HCT116 (cell line): ENCODE data around the gene PTGER1. TPM values are rescaled to one million over a fixed set of nuclear protein-coding genes. Genes with fewer than 3 reads are reported as not detected.
A peak's percentile ranks its signal among the peaks of the same experiment; 100 is the strongest.

Experiments
- ATAC-seq: fragments of 200-7000 bp; cut with Tn5 transposase; 2 replicates; pipeline ENCODE4 v1.9.1; 2020; ENCODE audit warnings: mild to moderate bottlenecking, moderate library complexity
- BruUV-seq: library from RNA; stranded (reverse); fragments of 400-500 nt; replicated peaks from 2 replicates; lab custom pipeline; 2021; lab: Mats Ljungman, UMichigan
- CTCF ChIA-PET: fragments of 300-600 bp; sonication (Branson Sonifier 250); formaldehyde crosslinking; loops from one replicate; lab custom pipeline; 2021; ENCODE audit warnings: antibody characterized with exemption; lab: Charles Lee
- POLR2A ChIA-PET: fragments of 300-600, 350-600 bp; sonication (Branson Sonifier 250); formaldehyde crosslinking; loops from one replicate; lab custom pipeline; 2021; ENCODE audit warnings: antibody characterized with exemption; lab: Charles Lee
- RAD21 ChIA-PET, 2 experiments: fragments of 300-600 bp; sonication (Branson Sonifier 250); formaldehyde crosslinking; loops; one replicate each; lab custom pipeline; 2023; ENCODE audit warnings: low total read pairs in 2 of 2; ENCODE audit not compliant: uncharacterized antibody in 2 of 2, unreplicated experiment in 2 of 2, low non-redundant PET in 1 of 2; lab: Charles Lee
- DNase-seq: peaks from one replicate; pipeline ENCODE4 v3.0.0-alpha.2; 2010; ENCODE audit warnings: low read depth, low spot score
- H2AFZ ChIP-seq: fragments of 200-600 bp; shearing (Covaris generic), sonication (generic); 2 replicates; pipeline ENCODE4 v1.6.1; 2017; ENCODE audit warnings: low read depth, mixed run types, mixed read lengths, antibody characterized with exemption, low read length; ENCODE audit not compliant: poor library complexity, severe bottlenecking
- H3K27ac ChIP-seq: 2 replicates; pipeline ENCODE4 v1.5.1; 2012; ENCODE audit warnings: low read depth, low read length
- H3K27me3 ChIP-seq: fragments of 200-600 bp; sonication (generic); 2 replicates; pipeline ENCODE4 v1.6.1; 2016; ENCODE audit warnings: mixed run types, low read length, mixed read lengths; ENCODE audit not compliant: insufficient read depth
- H3K36me3 ChIP-seq, 2 experiments: fragments of 200-500 bp in 1 of 2; fragments of 200-600 bp in 1 of 2; sonication (Bioruptor generic) in 1 of 2; sonication (generic) in 1 of 2; 2 replicates each; pipeline versions ENCODE4 v1.5.1 to v1.6.1; 2014 to 2016; ENCODE audit warnings: low read length in 2 of 2, inconsistent platforms in 1 of 2, mixed read lengths in 1 of 2, mixed run types in 1 of 2; ENCODE audit not compliant: insufficient read depth in 2 of 2, control insufficient read depth in 1 of 2
- H3K4me1 ChIP-seq, 2 experiments: fragments of 200-600 bp in 1 of 2; sonication (generic) in 1 of 2; 2 replicates each; pipeline versions ENCODE4 v1.5.1 to v1.6.1; 2012 to 2017; ENCODE audit warnings: low read length in 2 of 2, inconsistent platforms in 1 of 2, mild to moderate bottlenecking in 1 of 2, mixed read lengths in 1 of 2, mixed run types in 1 of 2, moderate library complexity in 1 of 2; ENCODE audit not compliant: insufficient read depth in 2 of 2, control insufficient read depth in 1 of 2
- H3K4me2 ChIP-seq: fragments of 200-600 bp; sonication (generic); 2 replicates; pipeline ENCODE4 v1.6.1; 2017; ENCODE audit warnings: mixed run types, low read length, mixed read lengths
- H3K4me3 ChIP-seq, 2 experiments: fragments of 200-600 bp in 1 of 2; sonication (generic) in 1 of 2; replicated peaks in 1 of 2; 2 replicates each; pipeline ENCODE4 v1.5.1; 2011 to 2016; ENCODE audit warnings: low read length in 2 of 2, control low read depth in 1 of 2, low read depth in 1 of 2, mild to moderate bottlenecking in 1 of 2, mixed read lengths in 1 of 2, mixed run types in 1 of 2
- H3K79me2 ChIP-seq: fragments of 200-600 bp; sonication (generic); 2 replicates; pipeline ENCODE4 v1.6.1; 2017; ENCODE audit warnings: mild to moderate bottlenecking, mixed run types, low read length, moderate library complexity, mixed read lengths; ENCODE audit not compliant: insufficient read depth
- H3K9ac ChIP-seq: fragments of 200-600 bp; sonication (generic); 2 replicates; pipeline ENCODE4 v1.6.1; 2016; ENCODE audit warnings: low read length, mixed read lengths
- H3K9me2 ChIP-seq: fragments of 200-600 bp; sonication (generic), shearing (Covaris generic); 2 replicates; pipeline ENCODE4 v1.6.1; 2017; ENCODE audit warnings: mixed run types, mild to moderate bottlenecking, moderate library complexity; ENCODE audit not compliant: insufficient read depth
- H3K9me3 ChIP-seq, 2 experiments: fragments of 200-500 bp in 1 of 2; fragments of 200-600 bp in 1 of 2; sonication (Bioruptor generic) in 1 of 2; sonication (generic) in 1 of 2; 2 replicates each; pipeline ENCODE4 v1.6.1; 2014 to 2017; ENCODE audit warnings: low read length in 2 of 2, mixed read lengths in 2 of 2, inconsistent platforms in 1 of 2, low read depth in 1 of 2, mild to moderate bottlenecking in 1 of 2, mixed run types in 1 of 2, moderate library complexity in 1 of 2; ENCODE audit not compliant: control insufficient read depth in 1 of 2, insufficient read depth in 1 of 2
- H4K20me1 ChIP-seq: fragments of 200-600 bp; sonication (generic), shearing (Covaris generic); 2 replicates; pipeline ENCODE4 v1.6.1; 2017; ENCODE audit warnings: mixed run types, mild to moderate bottlenecking, moderate library complexity; ENCODE audit not compliant: insufficient read depth
- CTCF ChIP-seq, 3 experiments: fragments of 200-600 bp in 1 of 3; sonication (generic) in 1 of 3; IDR thresholded peaks in 2 of 3; conservative IDR thresholded peaks in 1 of 3; 2 replicates each; pipeline ENCODE4 v1.5.1; 2012 to 2017; ENCODE audit warnings: low read depth in 2 of 3, low read length in 2 of 3, antibody characterized with exemption in 1 of 3, borderline replicate concordance in 1 of 3, control low read depth in 1 of 3, mild to moderate bottlenecking in 1 of 3, mixed read lengths in 1 of 3, mixed run types in 1 of 3, moderate library complexity in 1 of 3; ENCODE audit not compliant: insufficient read depth in 1 of 3
- POLR2AphosphoS5 ChIP-seq: IDR thresholded peaks from 2 replicates; pipeline ENCODE4 v1.6.1; 2011; ENCODE audit warnings: mild to moderate bottlenecking, low read depth, low read length, moderate library complexity
- intact Hi-C: fragments of 100-400 bp; cut with micrococcal nuclease; formaldehyde crosslinking; loops from 2 replicates; pipeline ENCODE4 v1.10.0; 2022
- total RNA-seq: library from RNA; stranded (reverse); gene quantifications from one replicate; pipeline ENCODE4 v1.2.1, GENCODE V29; 2021; ENCODE audit not compliant: unreplicated experiment

PTGER1 gene
- total RNA-seq, 1 experiment from 2014 or later = 1.1 TPM

- RAD21 ChIA-PET = no interaction called here
- Histone ChIP-seq H3K9me2 (no peaks in the 10 kb centered on the region), H3K4me2 (no peak overlapping the region), H3K4me1 (peaks cover 22 to 39% of the 10 kb centered on the region in 2 experiments; a peak in 3 of 4 replicates)
- TF ChIP-seq POLR2AphosphoS5 (0 out of 2 replicates have a peak, but pooled peaks have one; percentile 9), CTCF (IDR thresholded peaks at IDR 0.05 in 2 of 3, conservative IDR thresholded peaks at IDR 0.05 in 1 of 3; ENCODE audit: borderline replicate concordance in 1 of 3, insufficient read depth in 1 of 3, low read depth in 2 of 3, low read length in 2 of 3) (no peak)
- TF ChIP-seq, all 23 proteins: peak for 1
- BruUV-seq = no TSS peak
- Histone ChIP-seq H4K20me1 (no peaks in the 10 kb centered on the region), H2AFZ (no peak overlapping the region), H3K4me3 (no peak overlapping the region), H3K79me2 (no peaks in the 10 kb centered on the region), H3K9ac (no peak overlapping the region), H3K36me3 (peaks cover 3 to 5% of the 10 kb centered on the region in 2 experiments; a peak in 2 of 4 replicates), H3K9me3 (no peaks in the 10 kb centered on the region), H3K27ac (no peak overlapping the region), H3K27me3 (no peaks in the 10 kb centered on the region)
- ChIA-PET POLR2A (no interaction called here), CTCF (interaction anchor here (0.6 to 1.1 kb wide), 2 partner anchors 14 to 337 kb away, joined by 3 to 4 read pairs; partner anchors contain the start of gene ASF1B)
- ATAC-seq (no peak), DNase-seq (no peak)
- intact Hi-C loops = loop anchor here (5.0 kb wide), 1 partner anchor 336 kb away; the partner anchor contains the start of gene ASF1B
Measured at GRCh38 chr19:14473073-14473977, 1.8 kb downstream of the PTGER1 start.
